WTC11 (cell line): ENCODE data around the gene MEGF9. TPM values are rescaled to one million over a fixed set of nuclear protein-coding genes. Genes with fewer than 3 reads are reported as not detected.
"Not testable (repeated sequence)": the region's sequence is repeated elsewhere in the genome, so short reads cannot be mapped to it uniquely, and the experiment has no call there.

Experiments
- ATAC-seq: fragments of 200-7000 bp; cut with Tn5 transposase; 2 replicates; pipeline ENCODE4 v1.10.0; 2021; ENCODE audit warnings: mild to moderate bottlenecking, moderate library complexity
- CTCF ChIA-PET: fragments of 300-600 bp; sonication (Branson Sonifier 250); formaldehyde crosslinking; loops from one replicate; lab custom pipeline; 2021; ENCODE audit warnings: antibody characterized with exemption; lab: Charles Lee
- POLR2A ChIA-PET: fragments of 350-600 bp; sonication (Branson Sonifier 250); formaldehyde crosslinking; loops from one replicate; lab custom pipeline; 2021; ENCODE audit warnings: antibody characterized with exemption; lab: Charles Lee
- DNase-seq: peaks from one replicate; pipeline ENCODE4 v3.0.0; 2021; ENCODE audit warnings: low spot score
- H3K27ac Mint-ChIP-seq: 2 replicates; pipeline ENCODE4 v1.8.0; 2021; ENCODE audit warnings: mixed read lengths
- H3K27me3 Mint-ChIP-seq: 2 replicates; pipeline ENCODE4 v1.8.0; 2021; ENCODE audit warnings: low read depth, mild to moderate bottlenecking, moderate library complexity, mixed read lengths
- H3K36me3 Mint-ChIP-seq: 2 replicates; pipeline ENCODE4 v1.8.0; 2021; ENCODE audit warnings: mixed read lengths
- H3K4me1 Mint-ChIP-seq: 2 replicates; pipeline ENCODE4 v1.8.0; 2022; ENCODE audit warnings: mixed read lengths
- H3K4me3 Mint-ChIP-seq: 2 replicates; pipeline ENCODE4 v1.8.0; 2021; ENCODE audit warnings: mild to moderate bottlenecking, moderate library complexity, mixed read lengths
- H3K9me3 Mint-ChIP-seq: 2 replicates; pipeline ENCODE4 v1.8.0; 2021; ENCODE audit warnings: mixed read lengths
- CREM ChIP-seq: sonication (generic); formaldehyde crosslinking; IDR thresholded peaks from 2 replicates; pipeline ENCODE4 v1.8.1; 2022; ENCODE audit warnings: mild to moderate bottlenecking, missing genetic modification reagents, moderate library complexity
- E2F1 ChIP-seq: sonication (generic); formaldehyde crosslinking; IDR thresholded peaks from 2 replicates; pipeline ENCODE4 v1.8.0; 2022; ENCODE audit warnings: mild to moderate bottlenecking, missing genetic modification reagents
- E2F5 ChIP-seq: sonication (generic); formaldehyde crosslinking; IDR thresholded peaks from 2 replicates; pipeline ENCODE4 v1.8.1; 2022; ENCODE audit warnings: mild to moderate bottlenecking, moderate library complexity, missing genetic modification reagents
- ERG ChIP-seq: fragments of 250-450 bp; sonication (Bioruptor Pico); IDR thresholded peaks from 2 replicates; pipeline ENCODE4 v1.8.0; 2021; ENCODE audit warnings: mild to moderate bottlenecking
- FOXJ3 ChIP-seq: sonication (generic); formaldehyde crosslinking; IDR thresholded peaks from 2 replicates; pipeline ENCODE4 v1.9.0; 2021; ENCODE audit warnings: missing genetic modification reagents, mild to moderate bottlenecking, borderline replicate concordance
- FOXP1 ChIP-seq: sonication (generic); formaldehyde crosslinking; IDR thresholded peaks from 2 replicates; pipeline ENCODE4 v1.8.0; 2022; ENCODE audit warnings: missing genetic modification reagents, mild to moderate bottlenecking, moderate library complexity, borderline replicate concordance
- GABPB1 ChIP-seq: sonication (generic); formaldehyde crosslinking; IDR thresholded peaks from 2 replicates; pipeline ENCODE4 v1.8.1; 2023; ENCODE audit warnings: mild to moderate bottlenecking, missing genetic modification reagents
- JUN ChIP-seq: sonication (generic); formaldehyde crosslinking; IDR thresholded peaks from 2 replicates; pipeline ENCODE4 v1.8.0; 2023; ENCODE audit warnings: mild to moderate bottlenecking, missing genetic modification reagents
- NFATC4 ChIP-seq: fragments of 250-450 bp; sonication (Bioruptor Pico); IDR thresholded peaks from 2 replicates; pipeline ENCODE4 v1.9.0; 2021; ENCODE audit warnings: mild to moderate bottlenecking
- NR1H2 ChIP-seq: sonication (generic); formaldehyde crosslinking; IDR thresholded peaks from 2 replicates; pipeline ENCODE4 v1.9.0; 2021; ENCODE audit warnings: mild to moderate bottlenecking, moderate library complexity, missing genetic modification reagents
- STAT6 ChIP-seq: sonication (generic); formaldehyde crosslinking; conservative IDR thresholded peaks from 2 replicates; pipeline ENCODE4 v1.8.1; 2023; ENCODE audit warnings: mild to moderate bottlenecking, low read depth, missing genetic modification reagents, moderate library complexity
- TCF7 ChIP-seq: sonication (generic); formaldehyde crosslinking; IDR thresholded peaks from 2 replicates; pipeline ENCODE4 v1.8.0; 2022; ENCODE audit warnings: mild to moderate bottlenecking, low read depth, missing genetic modification reagents, moderate library complexity
- TEAD4 ChIP-seq: sonication (generic); formaldehyde crosslinking; IDR thresholded peaks from 2 replicates; pipeline ENCODE4 v1.8.0; 2022; ENCODE audit warnings: mild to moderate bottlenecking, missing genetic modification reagents
- USF2 ChIP-seq: sonication (generic); formaldehyde crosslinking; IDR thresholded peaks from 2 replicates; pipeline ENCODE4 v1.8.1; 2023; ENCODE audit warnings: mild to moderate bottlenecking, missing genetic modification reagents, moderate library complexity
- ZNF232 ChIP-seq: sonication (generic); formaldehyde crosslinking; IDR thresholded peaks from 2 replicates; pipeline ENCODE4 v1.8.0; 2022; ENCODE audit warnings: mild to moderate bottlenecking, missing genetic modification reagents
- ZNF416 ChIP-seq: fragments of 250-450 bp; sonication (Bioruptor Pico); IDR thresholded peaks from 2 replicates; pipeline ENCODE4 v1.9.0; 2021; ENCODE audit warnings: mild to moderate bottlenecking, inconsistent platforms
- total RNA-seq: library from RNA; stranded (reverse); gene quantifications from 3 replicates; pipeline ENCODE4 v1.2.3, GENCODE V29; 2021
- TF ChIP-seq, protein P1 (sequence below): sonication (generic); formaldehyde crosslinking; IDR thresholded peaks from 2 replicates; pipeline ENCODE4 v1.8.1; 2023; ENCODE audit warnings: mild to moderate bottlenecking, missing genetic modification reagents, moderate library complexity

The MEGF9 gene
- total RNA-seq, 1 experiment from 2014 or later: 0.92 TPM

- no peak for TF ChIP-seq JUN (CRISPR knock-in tag)
- TF ChIP-seq NR1H2 (CRISPR knock-in tag): no peak
- TF ChIP-seq ZNF416 (CRISPR knock-in tag): no peak
- TF ChIP-seq FOXJ3 (CRISPR knock-in tag): no peak
Measured at GRCh38 chr9:120646948-120647347, 67.3 kb downstream of the MEGF9 start (continued).

DNA sequence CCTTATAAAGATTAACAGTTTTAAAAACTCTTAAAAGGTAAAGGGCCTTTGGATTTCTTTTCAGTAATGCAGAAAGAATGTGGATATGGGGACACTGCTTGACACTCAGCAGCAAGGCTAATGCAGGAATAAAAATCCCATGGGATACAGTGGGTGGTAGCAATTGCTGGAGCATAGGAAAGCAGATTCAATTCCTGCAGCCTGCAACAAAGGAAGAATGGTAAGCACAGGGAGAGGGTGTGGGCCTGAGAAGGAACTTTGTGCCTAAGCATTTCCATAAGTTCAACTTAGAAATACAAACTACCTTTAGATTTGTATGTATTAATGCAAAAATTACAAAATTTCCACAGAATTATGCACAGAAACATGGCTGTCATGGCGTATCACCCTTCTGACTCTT lies 68.5 kb downstream of the MEGF9 start:
- ChIA-PET POLR2A (no interaction called here), CTCF (interaction anchor here (0.7 kb wide), 1 partner anchor 26 kb away, joined by 4 read pairs; no protein-coding TSS in a partner anchor)
- no peak for DNase-seq
- Mint-ChIP-seq H3K4me3 (no peak overlapping the region), H3K27me3 (no peaks in the 10 kb centered on the region; the same call in 1 of the 2 replicates), H3K27ac (no peak overlapping the region), H3K4me1 (no peaks in the 10 kb centered on the region), H3K9me3 (peaks cover 6% of the 10 kb centered on the region), H3K36me3 (no peaks in the 10 kb centered on the region)
- TF ChIP-seq E2F5 (CRISPR knock-in tag) (no peak), CREM (CRISPR knock-in tag) (no peak), TCF7 (CRISPR knock-in tag) (no peak), STAT6 (no peak), ZNF416 (CRISPR knock-in tag) (no peak)
- no peak for ATAC-seq

DNA sequence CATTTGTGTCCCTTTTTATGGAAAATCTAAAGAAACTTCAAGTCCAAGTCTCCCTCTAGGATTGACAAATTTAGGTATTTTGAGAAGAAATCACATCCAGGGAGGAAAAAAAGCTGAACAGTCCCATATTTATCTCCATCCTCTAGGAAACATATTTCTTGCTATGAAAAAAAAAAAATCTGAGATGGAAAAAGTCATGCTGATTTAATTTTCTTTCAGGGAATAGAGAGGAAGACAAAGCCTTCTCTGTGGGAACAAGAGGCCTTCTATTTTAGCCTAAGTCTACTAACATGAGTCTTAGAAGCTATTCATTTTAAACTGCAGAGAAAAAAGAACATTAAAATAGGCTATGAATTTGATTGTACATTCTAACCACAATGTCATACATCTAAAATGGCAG lies 71.2 kb downstream of the MEGF9 start:
- Mint-ChIP-seq H3K36me3 (no peaks in the 10 kb centered on the region), H3K9me3 (peaks cover 7% of the 10 kb centered on the region), H3K27me3 (no peaks in the 10 kb centered on the region; the same call in 1 of the 2 replicates), H3K27ac (no peak overlapping the region), H3K4me1 (no peaks in the 10 kb centered on the region), H3K4me3 (no peak overlapping the region)
- CTCF ChIA-PET: no interaction called here
- ATAC-seq (no peak), DNase-seq (no peak)
- TF ChIP-seq GABPB1 (CRISPR knock-in tag) (no peak), FOXP1 (CRISPR knock-in tag) (no peak), E2F1 (CRISPR knock-in tag) (no peak), NFATC4 (CRISPR knock-in tag) (no peak), ZNF232 (no peak), TEAD4 (CRISPR knock-in tag) (no peak)
- TF ChIP-seq, protein P1, sequence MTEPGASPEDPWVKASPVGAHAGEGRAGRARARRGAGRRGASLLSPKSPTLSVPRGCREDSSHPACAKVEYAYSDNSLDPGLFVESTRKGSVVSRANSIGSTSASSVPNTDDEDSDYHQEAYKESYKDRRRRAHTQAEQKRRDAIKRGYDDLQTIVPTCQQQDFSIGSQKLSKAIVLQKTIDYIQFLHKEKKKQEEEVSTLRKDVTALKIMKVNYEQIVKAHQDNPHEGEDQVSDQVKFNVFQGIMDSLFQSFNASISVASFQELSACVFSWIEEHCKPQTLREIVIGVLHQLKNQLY (CRISPR knock-in tag): no peak
- POLR2A ChIA-PET: no interaction called here

DNA sequence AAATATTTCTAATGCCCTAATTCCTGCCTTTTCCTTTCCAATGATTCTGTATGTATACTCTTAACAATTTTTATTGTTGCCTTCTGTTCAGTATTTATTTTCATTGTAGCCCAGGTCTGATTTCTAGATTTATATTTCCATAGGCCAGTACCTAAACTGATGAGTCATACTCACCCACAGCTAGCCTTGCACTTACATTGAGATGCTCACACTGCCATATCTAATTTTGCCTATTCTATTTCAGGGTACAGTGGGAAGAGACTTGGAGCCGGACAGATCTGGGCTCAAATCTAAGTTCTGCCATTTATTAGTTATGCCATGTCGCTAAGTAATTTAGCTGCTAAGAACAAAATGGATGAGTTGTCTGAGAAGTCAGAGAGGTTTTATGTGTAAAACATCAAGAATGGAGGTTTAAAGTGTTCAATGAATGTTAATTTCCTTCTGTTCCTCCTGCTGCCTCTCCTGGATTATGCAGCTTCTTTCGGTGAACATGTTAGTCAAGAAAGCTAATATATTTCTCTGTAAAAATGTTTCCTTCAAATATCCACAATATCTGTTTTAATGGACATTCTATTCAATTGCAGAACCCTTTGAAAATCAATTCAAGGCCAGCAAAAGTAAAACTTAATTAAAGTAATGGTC lies 72.0 kb downstream of the MEGF9 start:
- Mint-ChIP-seq H3K27me3 (no peaks in the 10 kb centered on the region; the same call in 1 of the 2 replicates), H3K4me3 (no peak overlapping the region), H3K9me3 (peaks cover 7% of the 10 kb centered on the region), H3K4me1 (no peaks in the 10 kb centered on the region), H3K27ac (no peak overlapping the region), H3K36me3 (no peaks in the 10 kb centered on the region)
- no peak for TF ChIP-seq ZNF232
- no peak for TF ChIP-seq USF2 (CRISPR knock-in tag)
- no peak for TF ChIP-seq ERG (CRISPR knock-in tag)
- POLR2A ChIA-PET: no interaction called here
- DNase-seq: no peak
- ATAC-seq: no peak
- CTCF ChIA-PET: no interaction called here

DNA sequence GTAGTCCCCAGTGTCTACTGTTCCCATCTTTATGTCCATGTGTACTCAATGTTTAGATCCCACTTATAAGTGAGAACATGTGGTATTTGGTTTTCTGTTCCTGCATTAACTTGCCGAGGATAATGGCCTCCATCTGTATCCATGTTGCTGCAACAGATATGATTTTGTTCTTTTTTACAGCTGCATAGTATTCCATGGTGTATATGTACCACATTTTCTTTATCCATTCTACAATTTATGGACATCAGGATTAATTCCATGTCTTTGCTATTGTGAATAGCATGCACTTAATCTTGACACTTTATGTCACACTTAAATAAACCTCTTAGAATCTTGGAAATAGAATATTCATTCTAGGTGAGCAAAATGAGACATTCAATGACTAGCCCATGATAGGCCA lies 73.4 kb downstream of the MEGF9 start:
- ATAC-seq: not testable (repeated sequence)

More for the DNA sequence above, 73.4 kb downstream of the MEGF9 start:
- CTCF ChIA-PET, H3K27me3 Mint-ChIP-seq, POLR2A ChIA-PET, DNase-seq, H3K36me3 Mint-ChIP-seq, H3K27ac Mint-ChIP-seq, H3K4me1 Mint-ChIP-seq, H3K4me3 Mint-ChIP-seq: not testable (repeated sequence)
- H3K9me3 Mint-ChIP-seq: peaks cover 11% of the 10 kb centered on the region
